Caki2 (cell line): ENCODE measurements around the gene KBTBD12. TPM values are rescaled to one million over a fixed set of nuclear protein-coding genes. Genes with fewer than 3 reads are reported as not detected.
"Not testable (repeated sequence)": the region's sequence is repeated elsewhere in the genome, so short reads cannot be mapped to it uniquely, and the experiment has no call there.

Experiments used
- DNase-seq: peaks from one replicate; pipeline ENCODE4 v3.0.0-alpha.2; 2015; ENCODE audit warnings: low read depth
- in situ Hi-C: cut with HindIII; loops from 2 replicates; pipeline ENCODE4 v1.10.0; 2016; ENCODE audit warnings: low sequenced_read_pairs, low pct_unique_long_range_greater_than_20kb, mixed read lengths
- total RNA-seq: library from RNA; depleted of rRNA; stranded (reverse); fragments of >200 nt; shearing (Covaris generic); gene quantifications from 2 replicates; pipeline ENCODE4 v1.2.3, GENCODE V29; 2014; ENCODE audit warnings: low replicate concordance; rRNA removed

KBTBD12 gene, protein sequence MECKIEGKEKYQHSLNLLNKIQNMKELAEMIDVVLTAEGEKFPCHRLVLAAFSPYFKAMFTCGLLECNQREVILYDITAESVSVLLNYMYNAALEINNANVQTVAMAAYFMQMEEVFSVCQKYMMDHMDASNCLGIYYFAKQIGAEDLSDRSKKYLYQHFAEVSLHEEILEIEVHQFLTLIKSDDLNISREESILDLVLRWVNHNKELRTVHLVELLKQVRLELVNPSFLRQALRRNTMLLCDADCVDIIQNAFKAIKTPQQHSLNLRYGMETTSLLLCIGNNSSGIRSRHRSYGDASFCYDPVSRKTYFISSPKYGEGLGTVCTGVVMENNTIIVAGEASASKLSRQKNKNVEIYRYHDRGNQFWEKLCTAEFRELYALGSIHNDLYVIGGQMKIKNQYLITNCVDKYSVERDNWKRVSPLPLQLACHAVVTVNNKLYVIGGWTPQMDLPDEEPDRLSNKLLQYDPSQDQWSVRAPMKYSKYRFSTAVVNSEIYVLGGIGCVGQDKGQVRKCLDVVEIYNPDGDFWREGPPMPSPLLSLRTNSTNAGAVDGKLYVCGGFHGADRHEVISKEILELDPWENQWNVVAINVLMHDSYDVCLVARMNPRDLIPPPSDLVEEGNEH
- not detected in 2 replicates for total RNA-seq

DNA sequence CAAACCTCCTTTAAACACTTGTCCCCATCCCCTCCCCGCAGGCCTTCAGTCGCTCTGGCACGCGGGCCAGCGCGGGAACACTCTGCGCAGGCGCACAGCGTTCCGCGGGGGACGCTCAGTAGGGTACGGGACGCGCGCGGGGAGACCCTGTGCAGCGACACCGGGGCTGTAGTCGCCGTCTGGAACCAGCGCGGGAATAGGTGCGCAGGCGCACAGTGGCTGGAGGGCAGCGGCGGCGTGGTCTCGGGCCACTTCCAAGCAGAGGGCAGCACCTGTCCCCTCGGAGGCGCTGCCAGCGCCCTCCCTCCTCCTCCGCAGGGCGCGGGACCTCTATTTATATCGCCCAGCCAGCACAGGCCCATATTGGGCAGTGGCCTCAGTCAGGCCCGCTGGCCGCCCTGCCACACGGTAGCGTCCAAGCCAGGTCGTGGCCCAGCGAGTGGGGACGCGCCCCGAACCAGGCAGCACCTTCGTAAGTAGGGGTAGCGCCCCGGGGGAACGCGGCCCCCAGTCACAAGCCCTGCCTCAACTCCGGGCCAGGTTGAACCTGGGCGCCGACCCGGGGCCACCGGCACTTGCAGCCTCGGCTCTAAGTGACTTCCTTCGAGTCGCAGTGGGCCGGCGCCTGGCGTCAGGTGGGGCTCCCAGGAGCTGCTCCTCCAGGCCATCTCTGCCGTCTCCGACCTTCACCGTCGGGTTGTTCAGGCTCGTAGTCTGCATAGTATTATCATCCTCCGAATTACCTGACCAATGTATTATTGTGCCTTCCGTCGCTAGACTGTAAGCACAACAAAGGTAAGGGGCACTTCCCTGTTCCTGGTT lies at the start of gene KBTBD12:
Gene KBTBD12 (plus strand): TSS at position 118 of the 822 bp plus-strand sequence. CDS start 7,830 bp downstream, outside the sequence.
- in situ Hi-C loops = no loop called here
- DNase-seq = no peak

DNA sequence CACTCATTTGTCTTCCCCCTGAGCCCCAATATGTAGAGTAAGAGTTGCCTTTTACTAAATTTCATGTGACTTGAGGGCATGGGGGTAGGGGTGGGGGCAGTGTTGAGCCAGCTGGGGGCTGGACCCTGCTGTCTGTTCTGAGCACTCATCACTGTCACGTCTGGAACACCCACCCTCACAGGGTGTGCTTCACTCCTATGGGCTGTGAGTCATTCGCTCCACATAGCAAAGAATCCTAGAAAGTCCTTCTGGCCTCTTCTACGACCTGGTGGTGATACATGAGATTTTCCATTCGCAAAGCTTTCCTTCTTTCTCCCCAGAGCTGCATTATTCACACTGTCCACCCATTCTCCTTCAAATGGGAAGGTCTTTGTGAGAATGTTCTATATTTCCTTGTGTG lies 49.1 kb upstream of the KBTBD12 start:
- no peak for DNase-seq
- in situ Hi-C loops = no loop called here

DNA sequence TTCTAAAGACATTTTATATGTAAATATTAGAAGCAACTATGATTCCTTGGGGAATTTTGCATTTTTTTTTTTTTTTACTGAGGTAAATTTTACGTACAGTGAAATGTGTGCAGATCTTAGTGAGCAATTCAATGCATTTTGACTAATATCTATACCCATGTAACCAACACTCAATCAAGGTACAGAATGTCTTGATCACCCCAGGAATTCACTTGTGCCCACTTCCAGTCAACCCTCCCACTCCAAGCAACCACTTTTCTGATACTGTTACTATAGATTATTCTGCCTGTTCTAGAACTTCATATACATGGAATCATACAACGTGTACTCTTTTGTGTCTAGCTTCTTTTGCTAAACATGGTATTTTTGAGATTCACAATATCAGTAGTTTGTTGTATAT lies 47.6 kb upstream of the KBTBD12 start:
- no peak for DNase-seq

DNA sequence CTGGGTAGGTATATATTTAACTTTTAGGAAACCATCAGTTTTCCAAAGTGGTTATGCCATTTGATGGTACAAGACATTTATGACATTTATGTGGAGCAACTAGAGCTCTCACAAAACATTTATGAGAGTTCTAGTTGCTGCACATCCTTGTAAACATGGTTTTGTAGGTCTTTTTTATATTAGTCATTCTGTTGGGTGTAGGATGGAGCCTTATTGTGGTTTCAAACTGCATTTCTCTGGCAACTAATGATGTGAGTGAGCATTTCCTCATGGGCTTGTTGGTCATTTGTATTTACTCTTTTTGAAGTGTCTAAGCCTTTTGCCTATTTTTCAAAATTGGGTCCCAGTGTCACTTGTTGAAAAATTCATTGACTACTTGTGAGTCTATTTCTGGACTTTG lies 47.0 kb upstream of the KBTBD12 start:
- no peak for DNase-seq
- in situ Hi-C loops = no loop called here

More for the DNA sequence above, 47.6 kb upstream of the KBTBD12 start:
- in situ Hi-C loops = no loop called here

DNA sequence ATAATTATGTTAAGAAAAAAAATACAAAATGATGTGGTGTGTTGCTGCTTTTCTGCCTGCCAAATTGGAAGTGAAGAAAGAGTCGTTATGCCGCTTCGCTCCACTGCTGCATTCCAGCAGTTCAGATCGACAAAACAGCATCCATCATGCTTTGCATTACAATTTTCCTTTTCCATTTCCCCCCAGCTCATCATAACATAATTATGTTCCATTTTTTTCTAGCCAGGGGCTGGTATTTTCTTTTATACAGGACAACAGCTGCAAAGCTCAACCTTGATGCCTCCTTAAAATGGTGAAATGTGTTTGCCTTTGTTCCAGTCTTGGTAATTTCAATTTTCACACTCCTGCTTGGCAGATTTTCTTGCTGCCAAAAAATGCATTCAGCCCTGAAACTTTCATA lies 44.9 kb upstream of the KBTBD12 start:
- no peak for DNase-seq
- in situ Hi-C loops = no loop called here

DNA sequence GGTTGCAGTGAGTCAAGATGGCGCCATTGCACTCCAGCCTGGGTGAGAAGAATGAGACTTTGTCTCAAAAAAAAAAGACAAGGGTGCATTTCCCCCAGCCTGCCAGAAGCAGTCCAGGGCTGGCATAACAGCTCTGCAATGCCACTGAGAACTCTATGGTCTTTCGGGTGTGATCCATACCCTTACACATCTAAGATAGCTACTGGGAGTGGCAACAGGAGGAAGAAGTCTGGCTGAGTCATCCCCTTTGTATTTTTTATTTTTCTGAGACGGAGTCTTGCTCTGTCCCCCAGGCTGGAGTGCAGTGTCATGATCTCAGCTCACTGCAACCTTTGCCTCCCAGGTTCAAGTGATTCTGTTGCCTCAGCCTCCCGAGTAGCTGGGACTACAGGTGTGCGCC lies 40.9 kb upstream of the KBTBD12 start:
- in situ Hi-C loops, DNase-seq: not testable (repeated sequence)

DNA sequence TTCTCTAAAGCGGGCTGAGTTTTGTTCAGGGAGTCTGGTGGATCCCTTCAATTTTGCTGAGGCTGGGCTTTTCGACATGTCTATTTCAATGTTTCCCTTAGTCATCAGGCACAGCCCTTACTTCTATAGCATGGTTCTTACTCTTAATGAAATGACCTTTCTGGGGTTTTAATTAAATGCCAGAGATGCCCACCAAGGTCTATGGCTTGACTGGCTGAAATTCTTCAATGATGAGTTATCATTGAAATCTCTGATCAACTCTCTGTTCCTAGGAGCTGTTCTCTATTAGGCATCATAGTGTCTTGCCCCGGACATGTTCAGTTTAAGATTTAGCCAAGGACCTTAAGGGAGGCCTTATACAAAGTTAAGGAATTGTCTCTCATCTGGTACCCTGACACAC lies 33.4 kb upstream of the KBTBD12 start:
- no peak for DNase-seq
- in situ Hi-C loops = no loop called here

DNA sequence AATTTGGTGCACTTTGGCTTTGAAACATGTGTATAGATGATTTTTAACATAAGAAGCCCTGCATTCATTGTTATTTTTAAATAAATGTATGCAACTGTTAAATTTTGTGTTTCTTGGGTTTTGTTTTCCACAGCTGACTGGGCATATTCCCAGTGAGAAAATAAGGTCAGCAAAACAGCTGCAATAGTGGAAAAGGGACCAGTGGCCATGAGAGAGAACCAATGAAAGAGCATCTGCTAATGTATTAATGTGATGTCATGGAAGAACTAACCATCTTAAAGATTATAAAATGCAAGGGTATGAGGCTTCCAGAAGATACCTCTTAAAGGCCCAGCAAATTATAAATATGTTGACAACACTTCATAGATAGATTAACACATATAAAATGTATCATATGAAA lies 31.0 kb upstream of the KBTBD12 start:
- in situ Hi-C loops = no loop called here
- DNase-seq = no peak

DNA sequence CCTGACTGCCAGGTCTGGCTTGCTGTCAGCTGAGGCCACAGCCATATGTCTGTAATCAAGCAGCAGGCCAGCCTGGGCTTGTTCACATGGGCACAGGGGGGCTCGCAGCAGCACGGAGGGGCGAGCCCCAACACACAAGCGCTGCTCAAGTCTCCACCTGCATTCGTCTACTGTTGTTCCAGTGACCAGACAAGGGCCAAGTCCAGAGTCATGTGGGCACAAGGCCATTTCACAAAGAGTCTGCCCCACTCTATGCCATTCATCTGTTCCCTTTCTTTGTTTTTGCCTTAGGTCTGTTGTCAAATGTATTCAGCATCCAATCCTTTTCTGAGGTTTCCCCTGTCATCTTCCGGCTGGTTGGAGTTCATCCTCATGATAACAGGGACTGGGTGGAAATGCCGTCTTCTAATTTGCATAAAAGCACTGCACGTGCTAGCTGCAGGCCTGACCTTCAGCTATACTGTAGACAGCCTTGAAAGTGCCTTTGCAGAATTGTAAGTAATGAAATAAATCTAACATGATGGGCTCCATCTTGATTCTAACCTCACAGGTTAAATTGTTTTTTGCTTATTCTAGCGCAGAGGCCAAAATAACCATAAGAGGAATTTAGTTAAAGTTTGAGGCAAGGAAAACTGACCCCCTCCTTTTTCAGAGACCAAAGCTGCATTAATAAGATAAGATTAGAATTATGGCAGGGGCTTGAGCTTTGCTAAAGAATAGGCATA lies 28.6 kb upstream of the KBTBD12 start:
- no peak for DNase-seq
- in situ Hi-C loops = no loop called here

DNA sequence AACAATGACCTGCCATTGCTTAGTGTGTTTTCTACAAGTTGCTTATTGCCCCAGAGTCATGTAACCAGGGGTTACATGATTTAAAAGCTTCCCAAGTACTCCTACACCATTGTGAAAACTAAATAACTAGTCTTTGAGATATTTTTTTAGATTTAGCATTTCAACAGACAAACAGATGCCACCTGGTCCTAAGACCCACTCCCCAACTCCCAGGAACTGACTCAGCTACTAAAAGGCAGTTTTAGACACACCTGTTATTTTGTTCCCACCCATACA lies 28.1 kb upstream of the KBTBD12 start:
- no peak for DNase-seq
- in situ Hi-C loops = no loop called here

DNA sequence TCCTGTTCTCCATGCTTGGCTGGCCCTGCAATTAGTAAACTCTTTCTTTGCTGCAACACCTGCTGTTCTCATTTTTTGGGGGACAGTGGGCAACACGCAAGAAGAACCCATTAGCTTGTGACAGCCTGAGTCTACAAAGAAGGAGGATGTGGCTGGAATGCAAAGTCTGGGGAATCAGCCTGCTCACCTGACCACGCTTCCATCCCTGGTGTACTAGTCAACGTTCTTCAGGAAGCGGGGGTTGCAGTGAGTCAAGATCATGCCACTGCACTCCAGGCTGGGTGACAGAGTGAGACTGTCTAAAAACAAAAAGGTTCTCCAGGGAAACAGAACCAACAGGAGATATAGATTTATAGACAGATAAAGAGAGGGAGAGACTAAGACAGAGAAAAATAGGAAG lies 27.7 kb upstream of the KBTBD12 start:
- peak; percentile 29 for DNase-seq
- in situ Hi-C loops = no loop called here

DNA sequence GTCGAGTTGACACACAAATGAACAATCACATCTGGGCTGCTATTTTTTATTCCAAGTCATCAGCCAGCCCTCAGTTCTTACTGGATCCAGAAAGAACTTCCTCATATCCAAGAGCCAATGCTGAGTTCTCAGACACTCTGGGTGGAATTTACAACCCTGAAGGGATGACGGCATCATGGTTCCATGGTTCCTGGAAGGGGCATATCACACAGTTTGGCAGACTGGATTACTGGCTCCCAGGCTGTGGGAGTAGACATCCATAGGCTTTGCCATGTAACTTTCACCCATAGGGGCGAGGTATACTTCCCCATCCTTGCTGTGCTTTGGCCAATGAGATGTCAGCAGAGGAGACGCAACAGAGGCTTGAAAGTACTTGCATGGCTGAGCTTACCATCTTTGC lies 26.9 kb upstream of the KBTBD12 start:
- no peak for DNase-seq
- in situ Hi-C loops = no loop called here

DNA sequence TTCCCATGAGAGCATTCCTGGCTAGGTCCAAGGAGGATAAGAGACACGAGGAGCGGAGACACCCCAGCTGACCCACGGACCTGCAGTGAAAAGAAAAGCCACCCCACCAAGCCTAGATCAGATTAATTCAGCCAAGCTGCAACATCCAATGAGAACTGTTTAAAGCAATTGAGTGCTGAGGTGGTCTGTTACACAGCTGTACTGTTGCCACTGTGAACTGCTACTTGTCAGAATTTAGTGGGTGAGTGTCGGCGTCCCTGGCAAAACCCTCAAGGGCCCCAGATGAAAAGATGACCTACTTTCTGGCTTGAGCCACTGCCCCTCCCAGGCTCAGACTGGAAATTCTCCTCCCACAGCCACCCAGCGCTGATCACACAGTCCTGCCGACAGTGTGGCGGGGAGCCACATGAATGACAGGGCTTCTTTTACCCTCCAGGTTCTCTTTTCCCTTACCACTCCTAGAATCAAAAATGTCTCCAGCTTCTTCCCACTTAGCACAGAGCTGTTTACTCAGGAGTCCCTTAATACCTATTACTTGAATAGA lies 26.4 kb upstream of the KBTBD12 start:
- in situ Hi-C loops = no loop called here
- DNase-seq = no peak

DNA sequence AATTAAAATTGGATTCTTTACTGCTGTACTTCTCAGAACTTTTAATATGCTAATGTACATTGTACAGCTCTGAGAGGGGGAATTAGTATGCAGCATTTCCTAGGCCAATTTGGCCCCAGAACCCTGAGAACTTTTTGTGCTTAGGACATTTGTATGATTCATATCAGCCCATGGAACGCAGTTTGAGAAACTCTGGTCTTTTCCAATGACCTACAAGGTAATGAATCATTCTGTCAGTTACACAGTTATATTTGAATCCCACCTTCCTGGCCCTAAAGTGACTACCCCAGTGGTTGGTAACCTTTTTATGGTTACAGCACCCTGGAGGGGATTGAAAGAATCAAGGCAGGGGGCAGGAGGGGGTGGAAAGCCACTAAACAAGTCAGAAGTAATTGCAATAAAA lies 25.6 kb upstream of the KBTBD12 start:
- in situ Hi-C loops = no loop called here
- DNase-seq = no peak

DNA sequence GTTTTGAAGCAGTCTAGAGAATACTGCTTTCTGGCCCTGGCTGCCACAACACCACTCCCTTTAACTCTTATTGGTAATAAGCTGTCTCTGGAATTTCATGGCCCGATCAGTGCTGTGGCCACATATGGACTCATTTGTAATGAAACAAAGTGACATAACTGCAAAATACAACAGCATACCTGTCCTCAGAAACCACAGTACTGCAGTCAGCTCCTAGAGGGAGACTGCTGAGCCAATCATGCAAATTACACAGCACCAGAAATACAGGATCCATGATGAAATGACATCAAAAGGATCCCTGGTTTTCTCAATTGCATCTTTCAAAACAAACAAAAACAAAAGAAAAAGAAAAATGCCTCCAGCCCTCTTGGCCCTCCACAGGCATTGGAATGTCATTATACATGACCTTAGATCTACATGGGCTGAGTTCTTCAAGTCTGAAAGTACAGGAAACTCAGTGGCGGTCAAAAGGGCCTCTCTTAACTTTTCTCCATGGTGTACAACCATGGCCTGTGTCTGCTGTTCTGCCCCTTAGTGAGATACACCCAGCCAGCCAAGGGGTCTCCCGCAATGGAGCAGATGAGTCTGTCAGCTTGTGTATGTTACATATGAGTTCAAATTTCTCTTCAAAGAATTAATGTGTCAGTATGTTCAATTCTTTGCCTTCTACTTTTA lies 24.9 kb upstream of the KBTBD12 start:
- DNase-seq = no peak
- in situ Hi-C loops = no loop called here

DNA sequence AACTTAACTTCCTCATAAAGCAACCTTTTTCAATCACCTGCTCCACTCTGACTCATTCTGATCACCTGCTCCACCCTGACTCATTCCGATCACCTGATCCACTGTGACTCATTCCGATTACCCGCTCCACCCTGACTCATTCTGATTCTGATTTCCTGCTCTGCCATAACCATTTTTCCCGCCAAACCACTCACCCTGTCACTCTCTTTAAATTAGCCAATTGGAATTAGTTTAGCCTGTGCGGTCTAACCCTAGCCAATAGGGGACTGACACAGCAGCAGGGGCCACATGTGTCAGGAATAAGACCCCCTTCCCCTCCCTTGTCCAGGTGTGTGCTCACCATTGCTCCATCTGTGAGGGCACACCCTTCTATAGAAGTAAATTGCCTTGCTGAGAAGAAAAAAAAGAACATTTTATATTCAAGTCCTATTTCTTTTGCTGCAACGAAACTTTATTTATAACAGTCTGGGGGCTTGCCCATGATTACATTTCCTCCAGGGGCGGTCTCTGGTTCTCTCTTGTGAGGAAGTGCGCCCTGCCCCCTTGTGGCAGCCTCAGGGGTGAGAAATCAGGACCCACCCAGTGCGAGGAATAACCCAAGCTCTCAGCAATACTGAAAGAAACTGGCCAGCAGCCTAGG lies 24.3 kb upstream of the KBTBD12 start:
- peak; percentile 88 for DNase-seq
- in situ Hi-C loops = not testable (repeated sequence)

DNA sequence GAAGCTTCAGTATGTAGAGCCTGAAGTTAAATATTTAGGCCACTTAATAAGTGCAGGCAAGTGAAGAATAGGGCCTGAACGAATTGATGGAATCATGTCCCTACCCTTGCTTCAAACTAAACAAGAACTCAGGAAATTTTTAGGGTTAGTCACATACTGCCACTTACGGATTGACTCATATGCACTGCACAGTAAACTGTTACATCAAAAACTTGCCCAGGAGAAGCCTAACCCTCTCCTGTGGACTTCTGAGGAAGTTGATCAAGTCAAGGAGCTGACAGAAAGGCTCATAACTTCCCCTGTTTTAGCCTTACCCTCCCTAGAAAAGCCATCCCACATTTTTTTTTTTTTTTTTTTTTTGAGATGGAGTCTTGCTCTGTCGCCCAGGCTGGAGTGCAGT lies 20.6 kb upstream of the KBTBD12 start:
- in situ Hi-C loops = no loop called here
- no peak for DNase-seq
